GM21717 (cell line): ENCODE measurements around the gene HOXD12.

Source experiments
- ATAC-seq: cut with Tn5 transposase; IDR thresholded peaks from one replicate; pipeline ENCODE4 v1.9.1; 2021; ENCODE audit warnings: mild to moderate bottlenecking, moderate library complexity; ENCODE audit not compliant: unreplicated experiment

Gene HOXD12

DNA sequence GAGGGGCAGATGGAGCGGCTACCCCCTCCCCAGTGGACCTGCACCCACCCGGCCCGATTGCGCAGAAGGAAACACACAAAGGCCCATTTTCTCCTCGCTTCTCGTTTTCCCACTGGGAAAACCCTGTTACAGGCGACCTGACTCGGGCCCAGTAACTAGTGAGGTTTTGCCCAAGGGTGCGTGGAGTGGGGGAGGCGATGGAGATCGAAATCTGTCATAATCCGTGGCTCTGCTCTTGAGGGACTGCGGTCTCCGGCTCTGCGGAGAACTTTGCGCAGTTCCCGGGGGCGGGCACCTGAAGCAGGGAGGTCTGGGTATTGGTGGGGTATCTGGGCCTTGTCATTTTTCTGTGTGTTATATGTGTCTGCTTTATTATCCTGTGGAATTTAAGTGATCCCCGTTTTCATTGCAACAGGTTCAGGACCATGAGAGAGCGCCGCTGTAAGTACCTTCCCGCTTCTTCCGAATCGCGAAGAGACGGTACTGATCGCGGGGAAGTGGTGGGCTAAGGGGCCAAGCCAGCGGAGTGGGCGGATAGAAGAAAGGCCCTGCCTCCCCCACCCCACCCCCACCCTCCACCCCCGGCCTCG lies 47.7 kb downstream of the HOXD12 start:
- no peak for ATAC-seq

GRCh38 chr2:176147800-176148496 lies 48.4 kb downstream of the HOXD12 start:
- ATAC-seq, result no peak

GRCh38 chr2:176148751-176149421 lies 49.3 kb downstream of the HOXD12 start:
- ATAC-seq, result no peak

DNA sequence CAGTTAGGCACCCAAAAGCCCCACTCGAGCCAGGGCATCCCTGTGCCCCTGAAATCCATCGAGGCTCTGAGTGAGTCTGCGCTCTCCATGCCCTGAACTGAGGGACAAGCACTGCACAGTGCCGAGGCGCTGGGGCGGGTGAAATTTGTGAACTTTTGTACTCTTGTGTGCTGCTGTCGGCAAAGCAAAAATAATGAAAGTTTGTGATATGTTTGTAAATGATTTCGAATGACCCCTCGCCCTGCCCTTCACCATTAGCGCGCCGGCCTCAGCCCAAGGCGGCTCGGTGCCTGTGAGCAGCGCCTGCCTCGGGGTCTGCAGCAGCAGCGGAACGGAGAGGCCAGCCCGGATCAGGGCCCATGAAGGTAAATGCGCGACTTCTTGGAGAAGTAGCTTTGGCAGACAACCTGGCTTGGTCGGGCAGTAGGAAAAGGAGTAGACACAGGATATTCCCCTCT lies 49.9 kb downstream of the HOXD12 start:
- ATAC-seq, result no peak

DNA sequence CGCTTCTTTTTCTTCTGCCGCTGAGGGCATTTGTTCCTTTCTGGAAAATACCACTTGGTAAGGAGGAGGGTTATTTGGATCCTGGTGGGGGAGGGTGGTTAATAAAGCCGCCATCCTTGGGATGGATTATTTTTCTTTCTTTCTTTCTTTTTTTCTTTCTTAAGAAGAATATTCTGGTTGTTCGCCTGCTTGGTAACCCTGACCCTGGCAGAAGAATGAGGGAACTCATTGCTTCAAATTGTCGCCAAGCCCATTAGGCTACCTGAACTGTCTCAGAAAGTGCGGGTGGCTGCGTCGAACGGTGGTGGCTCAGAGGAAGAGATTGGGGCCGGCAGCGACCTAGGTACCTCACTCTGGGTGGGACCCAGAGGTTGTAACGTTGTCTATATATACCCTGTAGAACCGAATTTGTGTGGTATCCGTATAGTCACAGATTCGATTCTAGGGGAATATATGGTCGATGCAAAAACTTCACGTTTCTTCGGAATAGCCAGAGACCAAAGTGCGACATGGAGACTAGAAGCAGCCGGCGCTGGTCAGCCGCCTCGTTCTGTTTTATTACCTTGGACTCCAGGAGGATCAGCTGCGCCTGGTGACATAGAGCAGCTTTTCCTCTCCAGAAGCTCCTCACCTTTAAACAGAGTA lies 50.5 kb downstream of the HOXD12 start:
- no peak for ATAC-seq

GRCh38 chr2:176150584-176151441 lies 51.2 kb downstream of the HOXD12 start:
- no peak for ATAC-seq

DNA sequence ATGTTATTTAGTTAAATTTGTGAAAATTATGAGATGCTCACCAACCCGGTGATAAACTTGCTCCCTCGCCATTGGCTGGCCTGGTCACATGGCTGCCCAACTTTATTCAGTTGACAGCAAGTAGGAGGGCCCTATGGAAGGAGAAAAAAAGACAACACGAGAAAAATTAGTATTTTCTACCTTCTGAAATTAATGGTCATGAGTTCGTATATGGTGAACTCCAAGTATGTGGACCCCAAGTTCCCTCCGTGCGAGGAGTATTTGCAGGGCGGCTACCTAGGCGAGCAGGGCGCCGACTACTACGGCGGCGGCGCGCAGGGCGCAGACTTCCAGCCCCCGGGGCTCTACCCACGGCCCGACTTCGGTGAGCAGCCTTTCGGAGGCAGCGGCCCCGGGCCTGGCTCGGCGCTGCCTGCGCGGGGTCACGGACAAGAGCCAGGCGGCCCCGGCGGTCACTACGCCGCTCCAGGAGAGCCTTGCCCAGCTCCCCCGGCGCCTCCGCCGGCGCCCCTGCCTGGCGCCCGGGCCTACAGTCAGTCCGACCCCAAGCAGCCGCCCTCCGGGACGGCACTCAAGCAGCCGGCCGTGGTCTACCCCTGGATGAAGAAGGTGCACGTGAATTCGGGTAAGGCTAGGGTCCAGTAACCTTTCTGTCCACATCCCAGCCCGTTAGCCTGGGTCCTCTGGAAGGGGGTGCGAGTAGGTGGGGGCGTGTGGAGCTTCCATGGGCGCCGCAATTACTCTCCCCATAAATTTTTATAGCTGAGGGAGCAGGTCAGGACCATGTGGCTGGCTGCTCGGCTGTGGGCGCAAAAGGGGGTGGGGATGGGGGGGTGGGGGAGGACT lies 52.1 kb downstream of the HOXD12 start, which contains the start of gene HOXD4:
Gene HOXD4 (plus strand): TSS at position 109 of the 846 bp plus-strand sequence. CDS start 84 bp downstream, at position 193.
- no peak for ATAC-seq
